Hepatic stellate cell (primary cell): ENCODE data around the gene CDHR2.

Source experiments
- DNase-seq: peaks from one replicate; pipeline ENCODE4 v3.0.0; 2011; ENCODE audit warnings: low spot score

The CDHR2 gene

DNA sequence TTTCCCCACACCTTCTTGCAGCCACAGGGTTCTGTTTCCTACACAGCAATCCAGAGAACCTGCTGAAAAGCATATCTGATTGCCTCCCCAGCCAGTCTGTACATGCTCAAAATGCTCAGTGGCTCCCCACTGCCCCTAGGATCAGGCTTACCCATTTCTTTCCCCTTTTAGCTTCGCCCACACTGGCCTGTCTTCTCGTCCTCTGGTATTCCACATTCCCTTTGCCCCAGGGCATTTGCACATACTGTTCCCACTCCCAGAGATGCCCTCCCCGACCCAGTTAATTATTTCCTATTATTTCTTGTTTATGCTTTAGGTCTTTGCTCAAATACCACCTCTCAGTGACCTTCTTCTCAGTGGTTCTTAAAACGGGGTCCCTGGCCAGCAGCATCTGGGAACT lies 91.5 kb downstream of the CDHR2 start:
- no peak for DNase-seq

DNA sequence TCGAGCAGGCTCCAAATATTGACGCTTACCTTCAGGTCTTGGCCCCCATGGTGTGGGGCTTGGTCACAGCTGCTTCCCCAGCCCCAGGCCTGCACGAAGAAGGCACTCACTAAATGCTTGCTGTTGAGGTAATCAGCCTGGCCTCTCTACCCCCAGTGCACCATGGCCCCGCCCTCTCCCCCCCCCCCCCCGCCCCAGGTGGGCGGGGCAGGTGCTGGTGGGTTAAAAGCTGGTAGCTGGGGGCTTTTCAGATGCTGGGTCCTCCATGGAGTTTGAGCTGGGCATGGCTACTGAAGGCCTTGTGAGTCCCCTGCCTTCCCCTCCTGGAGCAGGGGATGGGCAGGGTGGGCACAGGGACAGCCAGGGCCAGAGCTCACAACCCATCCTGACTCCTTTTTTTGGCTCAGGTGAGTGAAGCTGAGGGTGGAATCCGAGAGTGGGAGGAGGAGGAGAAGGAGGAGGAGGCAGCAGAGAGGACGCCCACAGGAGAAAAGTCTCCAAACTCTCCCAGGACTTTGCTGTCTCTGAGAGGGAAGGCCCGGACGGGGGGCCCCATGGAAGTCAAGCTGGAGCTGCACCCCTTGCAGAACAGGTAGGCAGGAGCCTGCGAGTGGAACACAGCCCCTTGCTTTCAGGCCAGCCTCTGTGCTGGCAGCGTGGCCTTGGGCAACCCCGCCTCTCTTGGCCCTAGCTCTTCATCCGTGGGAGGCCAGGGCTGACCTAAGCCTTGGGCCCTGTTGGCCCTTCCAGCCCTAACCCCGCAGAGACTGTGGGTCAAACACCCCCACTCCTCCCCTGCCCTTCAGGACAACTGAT lies 93.7 kb downstream of the CDHR2 start:
- DNase-seq: no peak

DNA sequence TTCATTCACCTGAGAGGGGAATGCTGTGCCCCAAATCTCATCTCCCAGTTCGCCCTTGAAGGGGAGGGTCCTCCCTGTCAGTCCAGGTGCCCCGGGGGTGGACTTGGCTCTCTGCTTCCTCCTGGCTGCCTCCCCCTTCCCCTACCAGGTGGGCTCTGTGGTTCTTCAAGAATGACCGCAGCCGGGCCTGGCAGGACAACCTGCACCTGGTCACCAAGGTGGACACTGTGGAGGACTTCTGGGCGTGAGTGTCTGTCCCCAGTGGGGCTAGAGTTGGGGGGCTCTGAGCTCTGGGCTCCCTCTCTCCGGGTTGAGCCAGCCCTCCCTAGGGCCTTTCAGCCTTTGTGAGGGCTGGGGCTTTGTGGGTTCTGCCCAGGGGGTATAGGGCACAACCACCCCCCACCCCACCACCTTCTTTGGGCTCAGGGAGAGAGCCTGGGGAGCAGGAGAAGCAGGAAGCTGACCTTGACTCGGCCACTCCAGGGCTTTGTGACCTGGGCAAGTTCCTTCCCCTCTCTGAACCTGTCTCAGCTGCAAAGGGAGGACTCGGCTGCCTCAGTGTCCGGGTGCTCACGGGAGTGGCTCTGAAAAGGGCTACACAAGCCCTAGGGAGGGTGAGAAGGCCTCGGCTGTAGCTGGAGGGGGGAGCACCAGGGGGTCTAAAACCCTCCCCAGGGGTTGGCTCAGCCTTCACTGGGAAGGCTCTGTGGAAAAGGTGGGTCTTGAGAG lies 94.5 kb downstream of the CDHR2 start:
- no peak for DNase-seq

DNA sequence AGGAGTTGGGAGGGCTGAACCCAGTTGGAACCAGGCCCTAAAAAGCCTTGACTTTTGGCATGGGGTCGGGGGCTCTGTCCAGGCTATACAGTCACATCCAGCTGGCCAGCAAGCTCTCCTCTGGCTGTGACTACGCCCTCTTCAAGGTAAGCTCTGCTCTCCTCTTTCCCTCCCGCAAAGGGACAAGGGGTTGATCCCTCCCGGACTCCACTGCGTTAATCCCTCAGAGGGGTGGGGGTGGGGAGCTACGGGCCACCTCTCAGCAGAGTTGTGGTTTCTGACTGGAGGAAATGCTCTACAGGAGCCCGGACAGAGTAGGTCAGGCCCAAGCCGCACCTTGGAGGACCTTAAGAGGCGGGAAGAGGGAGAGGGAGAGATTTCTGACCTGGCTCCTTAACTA lies 95.2 kb downstream of the CDHR2 start:
- no peak for DNase-seq

DNA sequence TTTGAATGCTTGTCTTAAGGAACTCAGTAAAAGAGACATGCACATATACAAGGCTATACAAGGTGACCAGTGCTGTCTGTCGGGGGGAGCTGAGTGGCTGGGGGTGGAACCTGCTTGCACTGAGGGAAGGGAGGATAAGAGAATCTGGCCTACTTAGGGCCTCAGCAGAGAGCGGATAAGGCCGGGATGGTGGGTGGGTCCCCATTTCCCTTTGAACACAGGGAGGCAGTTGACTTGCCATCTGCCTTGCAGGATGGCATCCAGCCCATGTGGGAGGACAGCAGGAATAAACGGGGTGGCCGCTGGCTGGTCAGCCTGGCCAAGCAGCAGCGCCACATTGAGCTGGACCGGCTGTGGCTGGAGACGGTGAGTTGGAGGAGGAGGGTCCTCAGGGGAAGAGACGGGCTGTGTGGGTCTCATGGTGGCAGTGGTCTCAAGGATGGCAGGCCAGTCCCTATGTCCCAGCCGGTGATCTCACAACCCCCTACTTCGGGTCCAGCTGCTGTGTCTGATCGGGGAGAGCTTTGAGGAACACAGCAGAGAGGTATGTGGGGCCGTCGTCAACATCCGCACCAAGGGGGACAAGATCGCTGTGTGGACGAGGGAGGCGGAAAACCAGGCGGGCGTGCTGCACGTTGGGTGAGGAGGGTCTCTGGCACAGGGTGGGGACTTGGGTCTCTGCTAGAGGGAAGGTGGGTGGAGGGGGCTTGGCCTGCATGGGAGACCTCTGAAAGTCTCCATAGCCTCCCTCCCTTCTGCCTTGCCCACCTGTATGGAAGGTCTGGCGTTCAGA lies 95.9 kb downstream of the CDHR2 start:
- DNase-seq: no peak
